H1 (cell line): ENCODE results near the gene KCNQ1. TPM values are rescaled to one million over a fixed set of nuclear protein-coding genes. Genes with fewer than 3 reads are reported as not detected.

Experiments used
- CTCF ChIA-PET: fragments of 300-600 bp; sonication (Branson Sonifier 250); formaldehyde crosslinking; loops from one replicate; lab custom pipeline; 2021; ENCODE audit not compliant: partially characterized antibody; lab: Charles Lee
- POLR2A ChIA-PET: fragments of 300-600 bp; sonication (Branson Sonifier 250); formaldehyde crosslinking; loops from one replicate; lab custom pipeline; 2021; ENCODE audit warnings: inconsistent platforms; ENCODE audit not compliant: partially characterized antibody; lab: Charles Lee
- DNase-seq, 2 experiments: peaks; one replicate each; pipeline versions ENCODE4 v3.0.0 to v3.0.0-alpha.2; 2010 to 2022; ENCODE audit warnings: low spot score in 2 of 2, low read depth in 1 of 2, mixed read lengths in 1 of 2
- FAIRE-seq: peaks from 2 replicates; lab custom pipeline; 2011; peaks lifted over from hg19 to GRCh38; lab: Jason Lieb, UNC
- H2AFZ ChIP-seq: 2 replicates; pipeline ENCODE4 v1.8.1; 2012; ENCODE audit warnings: low read length, inconsistent platforms
- H2AK5ac ChIP-seq: 2 replicates; pipeline ENCODE4 v1.6.1; 2013; ENCODE audit warnings: low read depth, low read length
- H2BK120ac ChIP-seq: replicated peaks from 2 replicates; pipeline ENCODE3; 2013; ENCODE audit warnings: low read depth, low read length, inconsistent platforms
- H2BK12ac ChIP-seq: 2 replicates; pipeline ENCODE4 v1.6.1; 2013; ENCODE audit warnings: low read depth, low read length
- H2BK15ac ChIP-seq: 2 replicates; pipeline ENCODE4 v1.6.1; 2013; ENCODE audit warnings: low read length
- H2BK20ac ChIP-seq: 2 replicates; pipeline ENCODE4 v1.6.1; 2013; ENCODE audit warnings: low read length
- H2BK5ac ChIP-seq: 2 replicates; pipeline ENCODE4 v1.6.1; 2013; ENCODE audit warnings: low read depth, low read length
- H3K14ac ChIP-seq: 2 replicates; pipeline ENCODE4 v1.6.1; 2013; ENCODE audit warnings: inconsistent platforms; ENCODE audit not compliant: insufficient read length
- H3K18ac ChIP-seq: 2 replicates; pipeline ENCODE4 v1.6.1; 2013; ENCODE audit warnings: low read length; ENCODE audit errors: extremely low read depth
- H3K23ac ChIP-seq: 2 replicates; pipeline ENCODE4 v1.6.1; 2013; ENCODE audit warnings: inconsistent platforms; ENCODE audit not compliant: insufficient read length
- H3K23me2 ChIP-seq: 2 replicates; pipeline ENCODE4 v1.6.1; 2013; ENCODE audit warnings: low read depth, low read length
- H3K27ac ChIP-seq: 2 replicates; pipeline ENCODE4 v1.6.1; 2011; ENCODE audit warnings: low read depth, low read length, inconsistent platforms
- H3K27me3 ChIP-seq, 4 experiments: replicated peaks in 1 of 4; 1 replicate in 1 of 4; 2 replicates in 3 of 4; pipeline versions ENCODE4 v1.6.1 to v1.8.1; 2011 to 2013; ENCODE audit warnings: low read length in 3 of 4, mild to moderate bottlenecking in 3 of 4, inconsistent platforms in 2 of 4, mixed read lengths in 2 of 4, moderate library complexity in 1 of 4; ENCODE audit not compliant: control insufficient read depth in 3 of 4, insufficient read depth in 3 of 4; ENCODE audit errors: extremely low read depth in 1 of 4
- H3K36me3 ChIP-seq, 4 experiments: 2 replicates each; pipeline versions ENCODE4 v1.6.1 to v1.8.1; 2011 to 2013; ENCODE audit warnings: mild to moderate bottlenecking in 4 of 4, low read length in 3 of 4, moderate library complexity in 2 of 4, control low read depth in 1 of 4, inconsistent platforms in 1 of 4; ENCODE audit not compliant: insufficient read depth in 4 of 4, control insufficient read depth in 2 of 4
- H3K4ac ChIP-seq: replicated peaks from 2 replicates; pipeline ENCODE3; 2013; ENCODE audit warnings: low read length, low read depth, mixed read lengths, inconsistent platforms; ENCODE audit not compliant: insufficient read length
- H3K4me1 ChIP-seq, 4 experiments: replicated peaks in 1 of 4; 1 replicate in 1 of 4; 2 replicates in 3 of 4; pipeline versions ENCODE4 v1.6.1 to v1.8.1; 2011 to 2013; ENCODE audit warnings: low read length in 3 of 4, inconsistent platforms in 2 of 4, mixed read lengths in 1 of 4; ENCODE audit not compliant: insufficient read depth in 4 of 4, control insufficient read depth in 3 of 4
- H3K4me2 ChIP-seq, 2 experiments: 2 replicates each; pipeline versions ENCODE4 v1.6.1 to v1.8.1; 2011 to 2013; ENCODE audit warnings: low read depth in 2 of 2, low read length in 2 of 2, control low read depth in 1 of 2, inconsistent platforms in 1 of 2, mild to moderate bottlenecking in 1 of 2; ENCODE audit not compliant: insufficient read depth in 1 of 2
- H3K4me3 ChIP-seq, 4 experiments: fragments of 200-600, 300-600 bp in 1 of 4; sonication (generic), shearing (Covaris generic), sonication (Bioruptor Twin) in 1 of 4; 2 replicates each; pipeline versions ENCODE4 v1.5.1 to v1.8.1; 2011 to 2016; ENCODE audit warnings: low read length in 4 of 4, low read depth in 3 of 4, control low read depth in 2 of 4, inconsistent platforms in 2 of 4, mild to moderate bottlenecking in 2 of 4, mixed read lengths in 1 of 4, moderate library complexity in 1 of 4; ENCODE audit not compliant: insufficient read depth in 2 of 4; ENCODE audit errors: extremely low read depth in 1 of 4
- H3K56ac ChIP-seq: replicated peaks from 2 replicates; pipeline ENCODE3; 2013; ENCODE audit warnings: low read depth, mild to moderate bottlenecking, mixed read lengths, low read length, inconsistent platforms; ENCODE audit not compliant: insufficient read length
- H3K79me1 ChIP-seq: 2 replicates; pipeline ENCODE4 v1.6.1; 2013; ENCODE audit warnings: low read depth, low read length, control low read depth
- H3K79me2 ChIP-seq, 2 experiments: 2 replicates each; pipeline versions ENCODE4 v1.6.1 to v1.8.1; 2012 to 2013; ENCODE audit warnings: low read length in 2 of 2, mild to moderate bottlenecking in 2 of 2, inconsistent platforms in 1 of 2; ENCODE audit not compliant: insufficient read depth in 2 of 2, control insufficient read depth in 1 of 2
- H3K9ac ChIP-seq, 4 experiments: replicated peaks in 1 of 4; 1 replicate in 1 of 4; 2 replicates in 3 of 4; pipeline versions ENCODE4 v1.6.1 to v1.8.1; 2011 to 2013; ENCODE audit warnings: low read depth in 3 of 4, low read length in 3 of 4, control low read depth in 2 of 4, mild to moderate bottlenecking in 2 of 4, moderate library complexity in 2 of 4, inconsistent platforms in 1 of 4; ENCODE audit errors: extremely low read depth in 1 of 4
- H3K9me3 ChIP-seq, 2 experiments: 2 replicates each; pipeline versions ENCODE4 v1.6.1 to v1.8.1; 2012 to 2013; ENCODE audit warnings: mild to moderate bottlenecking in 2 of 2, moderate library complexity in 2 of 2, control low read depth in 1 of 2, inconsistent platforms in 1 of 2, low read depth in 1 of 2, low read length in 1 of 2, mixed read lengths in 1 of 2; ENCODE audit not compliant: insufficient read depth in 2 of 2
- H4K20me1 ChIP-seq, 2 experiments: replicated peaks in 1 of 2; 2 replicates each; pipeline versions ENCODE3 to v1.8.1; 2011 to 2013; ENCODE audit warnings: inconsistent platforms in 2 of 2, low read length in 2 of 2, mild to moderate bottlenecking in 1 of 2; ENCODE audit not compliant: insufficient read depth in 2 of 2, control insufficient read depth in 1 of 2
- H4K5ac ChIP-seq: 2 replicates; pipeline ENCODE4 v1.6.1; 2013; ENCODE audit warnings: low read length, low read depth, mixed read lengths, inconsistent platforms; ENCODE audit not compliant: insufficient read length
- H4K8ac ChIP-seq: 2 replicates; pipeline ENCODE4 v1.8.0; 2013; ENCODE audit warnings: mild to moderate bottlenecking, moderate library complexity, low read length, inconsistent platforms; ENCODE audit not compliant: insufficient read depth; ENCODE audit errors: extremely low read depth
- H4K91ac ChIP-seq: replicated peaks from 2 replicates; pipeline ENCODE3; 2013; ENCODE audit warnings: low read length, mixed read lengths, inconsistent platforms; ENCODE audit not compliant: insufficient read length
- JUND ChIP-seq: IDR thresholded peaks from 2 replicates; pipeline ENCODE4 v1.6.1; 2011; ENCODE audit warnings: mild to moderate bottlenecking, improper control_type of control experiment, low read length
- KDM4A ChIP-seq: IDR thresholded peaks from one replicate; pipeline ENCODE4 v1.7.1; 2012; ENCODE audit warnings: low read depth, mild to moderate bottlenecking, moderate library complexity, low read length, inconsistent platforms; ENCODE audit not compliant: severe bottlenecking
- POLR2A ChIP-seq, 2 experiments: IDR thresholded peaks; 1 replicate in 1 of 2; 2 replicates in 1 of 2; pipeline ENCODE4 v1.6.1; 2011; ENCODE audit warnings: low read depth in 2 of 2, low read length in 2 of 2, mild to moderate bottlenecking in 2 of 2; ENCODE audit errors: control extremely low read depth in 1 of 2
- POLR2AphosphoS5 ChIP-seq: IDR thresholded peaks from 2 replicates; pipeline ENCODE4 v1.6.1; 2011; ENCODE audit warnings: low read depth, low read length
- SRF ChIP-seq: IDR thresholded peaks from 2 replicates; pipeline ENCODE4 v1.6.1; 2011; ENCODE audit warnings: mild to moderate bottlenecking, low read depth, low read length, moderate library complexity
- TAF7 ChIP-seq: optimal IDR thresholded peaks from 2 replicates; pipeline ENCODE3; 2011; ENCODE audit warnings: low read depth, mild to moderate bottlenecking, inconsistent platforms, low read length, moderate library complexity, borderline replicate concordance
- WGBS, 2 experiments: shearing (Covaris generic) in 1 of 2; methylation state at CpG; one replicate each; pipeline versions ENCODE4 v1.1.6 to v1.1.7; 2013 to 2015; ENCODE audit warnings: low lambda C conversion rate in 2 of 2, mixed read lengths in 2 of 2, inconsistent platforms in 1 of 2, low coverage in 1 of 2, missing lambda C conversion rate in 1 of 2; ENCODE audit not compliant: insufficient replicate concordance in 2 of 2, insufficient coverage in 1 of 2, insufficient read length in 1 of 2; ENCODE audit errors: extremely low coverage in 1 of 2, missing lambda C conversion rate in 1 of 2; 5-methylcytosine and 5-hydroxymethylcytosine counted together
- polyA plus RNA-seq, 7 experiments: library from polyadenylated mRNA; depleted of rRNA in 3 of 7; stranded (reverse) in 5 of 7; unstranded in 2 of 7; fragments of >200 nt in 5 of 7; fragments of 200-250 nt in 2 of 7; gene quantifications; 1 replicate in 5 of 7; 2 replicates in 1 of 7; 4 replicates in 1 of 7; pipeline versions ENCODE4 v1.2.1 to v1.2.3, GENCODE V29; 2011 to 2013; ENCODE audit warnings: missing spikeins in 2 of 7, mixed read lengths in 2 of 7
- total RNA-seq: library from RNA; stranded (reverse); fragmentation: NEBNext Ultra II Directional; extraction: Animal tissue kit (Norgen Biotek cat#: 25700); gene quantifications from 2 replicates; pipeline ENCODE4 v1.2.1, GENCODE V29; 2021
- TF ChIP-seq, protein P1 (sequence below): IDR thresholded peaks from 2 replicates; pipeline ENCODE4 v1.6.1; 2011; ENCODE audit warnings: low read length, improper control_type of control experiment

KCNQ1 gene
- total and polyA plus RNA-seq, 2 of the 8 experiments (the other 6 are each of a cell fraction or from before 2014, with no cell fraction given) = 1.9 to 2.0 TPM

DNA sequence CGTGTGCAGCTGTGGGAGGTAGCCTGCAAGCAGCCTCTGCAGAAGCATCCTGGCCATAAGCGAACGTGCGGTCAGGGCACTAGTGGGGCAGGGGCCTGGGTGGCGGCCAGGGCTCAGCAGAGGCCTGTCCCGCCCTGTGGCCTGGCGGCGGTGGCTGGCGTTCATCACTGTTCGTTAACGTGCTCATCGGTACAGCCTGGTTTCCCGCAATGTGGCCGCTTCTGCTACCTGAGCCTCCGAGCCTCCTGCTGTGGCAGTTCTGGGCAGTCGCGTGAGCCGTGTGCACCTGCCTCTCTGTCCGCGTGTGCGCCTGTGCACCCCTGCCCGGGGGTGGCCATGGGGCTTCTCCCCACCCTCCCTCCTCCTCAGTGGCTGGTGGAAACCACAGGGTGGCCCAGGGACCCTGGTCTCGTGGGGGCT lies 137.1 kb downstream of the KCNQ1 start:
- Histone ChIP-seq H4K8ac (peak overlapping the region; percentile 42; the same call in 1 of the 2 replicates), H3K23ac (no peak overlapping the region), H3K9ac (no peak overlapping the region), H3K36me3 (no peaks in the 10 kb centered on the region), H3K18ac (no peak overlapping the region), H2BK5ac (no peak overlapping the region; the same call in 1 of the 2 replicates), H3K9me3 (no peaks in the 10 kb centered on the region), H2BK12ac (no peak overlapping the region), H3K27me3 (peaks cover 17 to 78% (median 49%) of the 10 kb centered on the region in 4 experiments), H3K27ac (no peak overlapping the region), H3K4me1 (peaks cover 0 to 3% (median 0%) of the 10 kb centered on the region in 4 experiments; a peak in 4 of 7 replicates), H4K91ac (no peak overlapping the region), H3K4me2 (no peak overlapping the region), H3K4me3 (no peak overlapping the region), H2BK15ac (no peak overlapping the region), H4K20me1 (peaks cover 3 to 12% of the 10 kb centered on the region in 2 experiments), H2AK5ac (no peak overlapping the region), H2BK20ac (no peak overlapping the region), H4K5ac (no peak overlapping the region), H2AFZ (no peak overlapping the region), H3K23me2 (peaks cover 6% of the 10 kb centered on the region), H2BK120ac (no peak overlapping the region), H3K56ac (no peak overlapping the region), H3K79me1 (no peaks in the 10 kb centered on the region), H3K79me2 (no peaks in the 10 kb centered on the region), H3K14ac (no peak overlapping the region), H3K4ac (no peak overlapping the region)
- CTCF ChIA-PET = interaction anchor here (1.5 kb wide), 1 partner anchor 395 kb away, joined by 3 read pairs; no protein-coding TSS in a partner anchor
- POLR2A ChIA-PET = interaction anchor here (1.3 kb wide), 1 partner anchor 112 kb away, joined by 3 read pairs; no protein-coding TSS in a partner anchor
- no peak for DNase-seq
- WGBS, 2 experiments = 96% methylated on average over 17 of the region's 23 CpGs; no CpG with 5 or more reads in 1 of the 2 experiments
- no peak for FAIRE-seq
- TF ChIP-seq KDM4A = no peak
- no peak for TF ChIP-seq SRF
- no peak for TF ChIP-seq TAF7
- TF ChIP-seq JUND = no peak
- TF ChIP-seq POLR2AphosphoS5 = no peak
- no peak for TF ChIP-seq POLR2A (IDR thresholded peaks at IDR 0.05; ENCODE audit: control extremely low read depth in 1 of 2, low read depth in 2 of 2, low read length in 2 of 2)
- TF ChIP-seq, protein P1, sequence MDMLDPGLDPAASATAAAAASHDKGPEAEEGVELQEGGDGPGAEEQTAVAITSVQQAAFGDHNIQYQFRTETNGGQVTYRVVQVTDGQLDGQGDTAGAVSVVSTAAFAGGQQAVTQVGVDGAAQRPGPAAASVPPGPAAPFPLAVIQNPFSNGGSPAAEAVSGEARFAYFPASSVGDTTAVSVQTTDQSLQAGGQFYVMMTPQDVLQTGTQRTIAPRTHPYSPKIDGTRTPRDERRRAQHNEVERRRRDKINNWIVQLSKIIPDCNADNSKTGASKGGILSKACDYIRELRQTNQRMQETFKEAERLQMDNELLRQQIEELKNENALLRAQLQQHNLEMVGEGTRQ = no peak
